GM19193 (cell line): ENCODE results near the gene C1QC.

Experiments
- POLR2A ChIP-seq: IDR thresholded peaks from 4 replicates; pipeline ENCODE4 v1.6.1; 2011; ENCODE audit not compliant: insufficient read depth, insufficient read length; ENCODE audit errors: extremely low read depth

C1QC gene

DNA sequence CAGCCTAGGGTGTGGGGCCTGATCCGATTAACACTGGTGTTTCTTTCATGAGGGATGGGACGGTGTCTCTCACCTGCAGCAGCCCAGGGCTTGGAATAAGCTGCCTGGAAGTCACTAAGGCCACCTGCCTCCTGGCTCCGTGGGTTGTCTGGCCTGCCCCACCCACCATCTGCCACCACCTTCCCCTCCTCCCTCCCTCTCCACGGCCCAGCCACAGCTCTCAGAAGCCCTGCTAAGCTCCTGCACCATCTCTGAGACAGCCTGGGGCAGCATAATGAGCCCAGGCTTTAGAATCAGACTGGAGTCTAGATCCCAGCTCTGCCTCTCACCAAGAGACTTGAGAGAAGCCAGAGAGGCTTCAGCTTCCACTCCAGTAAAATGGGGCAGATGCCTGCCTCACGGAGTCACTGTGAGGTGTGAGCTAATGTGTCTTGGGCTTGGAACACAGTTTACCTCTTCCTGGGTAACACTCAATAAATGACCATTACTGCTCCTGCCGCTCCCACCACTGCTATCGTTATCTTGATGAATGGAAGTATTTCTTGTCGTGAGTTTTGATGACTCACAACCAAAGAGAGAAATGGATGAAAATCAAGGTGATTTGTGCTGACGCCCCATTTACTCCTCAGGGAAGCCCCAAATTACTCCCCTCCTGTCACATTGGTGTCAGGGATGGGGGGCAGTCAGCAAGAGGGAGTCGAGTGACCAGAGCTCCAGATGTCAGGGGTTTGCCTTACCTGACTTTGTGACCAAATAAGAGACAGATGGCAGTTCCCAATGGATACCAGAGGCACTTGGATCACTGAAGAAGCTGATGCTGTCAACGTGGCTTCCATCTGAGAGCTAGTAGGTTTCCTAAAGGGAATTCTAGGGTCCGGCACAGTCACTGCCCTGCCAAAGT, 30.5 kb upstream of the C1QC start:
- no peak for TF ChIP-seq POLR2A

DNA sequence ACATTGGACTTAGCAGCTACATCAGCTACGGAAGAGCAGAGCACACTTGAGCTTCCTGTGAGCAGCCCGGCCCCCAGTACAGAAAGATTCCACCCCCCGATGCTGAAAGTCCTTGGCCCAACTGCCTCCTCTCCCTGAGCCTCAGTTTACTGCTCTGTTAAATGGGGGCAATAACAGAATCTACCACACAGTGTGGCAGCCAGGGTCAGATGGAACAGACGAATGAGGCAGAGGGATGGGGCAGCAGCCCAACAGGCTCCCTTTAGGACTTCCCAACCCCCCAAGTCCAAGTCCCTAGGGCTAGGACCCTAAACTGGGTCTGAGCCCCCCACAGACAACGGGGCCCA, 29.9 kb upstream of the C1QC start:
- no peak for TF ChIP-seq POLR2A

DNA sequence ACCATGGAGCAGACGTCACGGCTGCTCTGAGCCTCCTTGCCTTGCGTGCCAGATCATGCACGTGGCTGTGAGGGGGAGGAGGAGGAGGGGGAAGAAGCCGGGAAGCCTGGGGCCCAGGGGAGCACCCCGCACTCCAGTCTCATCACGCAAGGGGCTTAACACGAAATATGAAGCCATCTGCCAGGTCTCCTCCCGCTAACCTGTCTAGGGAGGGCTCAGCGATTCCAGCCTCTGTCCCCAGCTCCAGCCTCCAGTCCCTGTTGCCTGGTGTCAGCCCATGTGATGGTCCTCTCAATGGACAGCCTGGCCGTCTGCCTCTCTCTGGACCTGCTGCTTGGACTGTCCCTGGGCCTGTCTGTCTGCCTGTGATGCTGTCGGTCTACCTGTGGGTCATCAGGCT, 29.5 kb upstream of the C1QC start:
- no peak for TF ChIP-seq POLR2A

DNA sequence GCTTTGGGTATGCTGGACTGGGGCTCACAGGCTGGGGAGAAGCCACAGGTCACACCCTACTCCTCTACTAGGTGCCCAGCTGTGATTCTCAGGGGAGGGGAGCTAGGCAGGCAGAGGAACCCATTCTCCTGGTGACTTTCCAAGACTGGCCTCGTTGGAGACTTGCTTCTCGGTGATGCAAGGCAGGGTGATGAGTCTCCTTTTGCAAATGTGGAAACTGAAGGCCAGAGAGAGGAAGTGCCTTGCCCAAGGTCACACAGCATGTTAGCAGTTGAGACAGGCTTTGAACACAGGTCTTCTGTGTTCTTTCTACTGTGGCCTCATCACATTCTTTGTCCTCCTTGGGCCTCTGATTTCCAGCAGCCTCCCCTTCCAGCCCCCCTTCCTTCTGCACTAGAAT, 27.5 kb upstream of the C1QC start:
- TF ChIP-seq POLR2A: no peak

DNA sequence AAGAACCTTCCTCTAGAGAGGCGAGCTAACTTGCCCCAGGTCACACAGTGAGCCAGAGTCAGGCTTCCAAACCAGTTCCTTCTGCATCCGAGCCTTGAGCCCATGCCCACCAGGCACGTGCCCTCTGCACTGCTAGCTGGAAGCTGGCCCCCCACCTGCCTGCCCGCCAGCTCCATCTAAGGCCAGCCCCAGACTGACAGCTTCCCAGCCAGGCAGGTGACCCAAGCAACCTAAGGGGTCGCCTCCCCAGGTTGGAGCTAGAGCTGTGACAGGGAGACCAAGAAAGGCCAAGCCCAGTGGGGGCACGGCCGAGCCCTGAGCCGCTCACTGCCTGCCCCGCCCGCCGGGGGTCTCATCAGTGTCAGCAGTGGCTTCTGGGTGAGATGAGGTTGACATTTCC, 26.9 kb upstream of the C1QC start:
- TF ChIP-seq POLR2A: no peak

DNA sequence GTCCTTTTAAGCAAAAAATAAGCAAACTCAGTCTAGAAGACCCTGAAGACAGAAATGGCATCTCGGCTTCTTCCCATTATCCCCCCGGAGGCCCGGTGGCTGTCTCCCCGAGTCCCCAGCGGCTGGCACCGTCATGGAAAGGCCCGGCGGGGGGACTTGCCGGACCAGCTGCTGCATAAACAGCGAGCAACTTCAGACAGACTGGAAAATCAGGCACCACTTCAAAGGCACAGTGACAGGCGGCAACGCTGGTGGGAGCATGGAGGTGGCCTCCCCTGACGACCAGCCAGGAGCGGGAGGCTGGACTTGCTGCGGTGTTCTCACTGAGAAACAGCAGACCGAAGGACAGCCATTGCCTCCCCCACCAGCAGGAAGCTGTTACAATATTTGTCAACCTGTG, 25.4 kb upstream of the C1QC start:
- TF ChIP-seq POLR2A: no peak

DNA sequence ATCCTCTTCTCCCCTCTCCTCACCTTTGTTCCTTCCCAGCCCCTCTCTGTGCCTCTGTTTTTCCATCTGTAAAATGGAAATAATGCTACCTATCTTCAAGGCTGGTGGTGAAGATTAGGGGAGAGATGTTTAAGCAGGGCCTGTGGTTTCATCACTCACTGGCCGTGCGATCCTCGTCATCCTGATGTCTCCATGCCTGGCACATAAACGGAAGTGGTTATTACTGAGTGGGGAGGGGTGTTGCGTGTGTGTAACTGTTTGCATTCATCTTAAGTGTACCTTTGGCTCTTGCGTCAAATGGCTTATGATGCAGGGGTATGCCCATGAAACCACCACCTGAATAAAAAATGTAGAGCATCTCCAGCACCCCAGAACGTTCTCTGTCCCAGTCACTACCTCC, 24.2 kb upstream of the C1QC start:
- no peak for TF ChIP-seq POLR2A

DNA sequence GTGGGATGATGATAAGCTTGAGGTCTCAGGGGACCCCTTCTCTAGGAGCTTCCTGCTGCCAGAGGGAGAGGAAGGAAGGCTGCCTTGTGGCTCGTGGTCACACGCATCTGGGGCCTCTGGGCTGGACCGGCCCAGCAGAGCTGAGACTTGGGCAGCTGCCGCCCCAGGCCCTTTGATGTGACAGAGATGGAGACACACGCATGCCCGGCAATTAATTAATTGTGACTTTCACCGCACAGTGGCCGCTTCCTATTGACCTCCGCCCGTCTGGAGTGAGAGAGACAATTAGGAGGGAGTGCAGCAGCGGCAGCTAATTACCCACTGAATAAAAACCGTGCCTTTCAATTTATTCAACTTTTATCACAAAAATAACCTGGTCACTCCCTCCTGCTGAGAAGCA, 23.6 kb upstream of the C1QC start:
- TF ChIP-seq POLR2A: no peak

DNA sequence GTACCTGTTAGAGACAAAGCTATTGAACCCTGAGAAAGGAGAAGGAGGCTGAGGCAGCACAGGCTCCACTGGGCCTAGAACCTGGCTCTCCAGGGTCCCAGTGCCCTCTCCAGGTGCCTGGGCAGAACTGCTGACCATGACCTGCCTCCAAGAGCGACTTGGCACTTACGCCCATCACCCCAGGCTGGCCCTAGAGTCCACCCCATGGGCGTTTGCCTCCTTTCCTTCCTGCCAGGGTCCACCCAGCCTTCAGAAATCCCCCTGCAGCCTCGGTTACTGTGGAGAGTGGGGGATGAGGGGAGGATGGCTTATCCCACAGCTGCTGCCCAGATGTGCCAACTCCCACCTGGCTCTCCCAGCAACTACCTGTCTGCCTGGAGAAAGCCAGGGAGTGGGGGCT, 21.7 kb upstream of the C1QC start:
- no peak for TF ChIP-seq POLR2A

DNA sequence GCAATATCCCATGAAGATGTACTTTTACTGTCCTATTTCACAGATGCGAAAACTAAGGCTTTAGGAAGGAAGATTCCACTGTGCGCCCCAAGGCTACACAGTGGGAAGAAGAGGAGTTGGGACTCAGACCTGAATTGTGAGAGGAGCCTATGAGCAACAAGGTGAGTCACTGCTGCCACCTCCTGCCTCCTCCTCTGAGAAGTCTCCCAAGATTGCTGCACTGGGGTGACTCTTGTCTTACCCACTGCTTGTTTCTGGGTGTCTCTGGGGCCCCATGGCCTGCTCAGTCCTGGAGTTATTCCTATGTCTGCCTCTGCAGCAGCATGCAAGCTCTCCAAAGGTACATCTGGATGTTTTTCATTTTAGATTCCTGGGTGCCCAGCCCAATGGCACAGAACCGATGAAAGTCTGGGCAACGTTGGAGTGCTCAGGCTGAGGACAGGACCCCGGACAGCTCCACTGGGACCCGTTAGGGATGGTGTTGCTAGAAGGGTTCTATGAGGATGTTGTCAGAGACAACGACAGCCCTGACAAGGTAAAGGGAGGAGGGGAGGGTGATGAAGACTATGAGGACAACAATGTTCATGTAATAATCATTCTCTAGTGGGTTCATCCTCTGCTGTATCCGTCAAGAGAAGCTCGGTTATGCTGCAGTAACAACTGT, 18.0 kb upstream of the C1QC start:
- no peak for TF ChIP-seq POLR2A

DNA sequence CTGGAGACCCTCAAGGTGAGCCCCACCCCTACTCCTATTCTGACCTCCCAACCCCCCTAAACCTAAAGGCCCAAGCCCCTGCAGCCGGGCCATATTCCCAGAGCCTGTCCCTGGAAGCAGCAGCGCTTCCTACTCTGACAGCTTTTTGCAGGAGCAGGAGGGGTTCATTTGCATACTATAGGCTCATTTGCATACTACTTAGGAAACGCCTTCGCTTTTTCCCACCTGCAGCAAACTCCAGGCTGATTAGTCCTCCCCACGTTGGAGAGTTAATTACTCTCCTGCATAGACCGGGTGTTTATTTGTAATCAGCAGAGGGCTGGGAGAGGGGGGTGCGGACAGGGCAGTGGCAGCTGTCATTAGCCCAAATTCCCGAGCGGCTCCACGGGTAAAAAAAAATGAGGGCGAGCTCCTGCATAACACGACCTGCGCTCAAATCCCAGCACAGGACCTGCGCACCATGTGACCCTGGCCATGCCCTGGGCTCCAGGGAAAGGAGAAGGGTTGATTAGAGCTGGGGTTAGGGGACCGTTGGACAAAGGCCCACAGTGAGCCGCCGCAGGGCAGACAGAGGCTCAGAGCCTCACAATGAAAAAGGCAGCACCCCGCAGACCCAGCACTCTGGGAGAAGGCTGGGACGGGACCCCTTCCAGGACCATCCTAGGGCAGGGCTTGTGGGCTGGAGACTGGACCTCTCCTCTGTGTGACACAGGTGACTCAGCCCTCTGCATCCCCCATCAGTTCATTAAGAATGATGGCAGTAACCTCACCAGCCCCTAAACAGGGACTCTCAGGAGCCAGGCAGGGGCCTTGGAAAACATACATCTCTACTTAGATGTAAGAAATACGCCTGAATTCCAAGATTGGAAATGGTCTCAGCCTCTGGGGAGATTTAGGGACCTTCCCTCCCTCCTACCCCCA, 16.9 kb upstream of the C1QC start:
- TF ChIP-seq POLR2A: no peak

DNA sequence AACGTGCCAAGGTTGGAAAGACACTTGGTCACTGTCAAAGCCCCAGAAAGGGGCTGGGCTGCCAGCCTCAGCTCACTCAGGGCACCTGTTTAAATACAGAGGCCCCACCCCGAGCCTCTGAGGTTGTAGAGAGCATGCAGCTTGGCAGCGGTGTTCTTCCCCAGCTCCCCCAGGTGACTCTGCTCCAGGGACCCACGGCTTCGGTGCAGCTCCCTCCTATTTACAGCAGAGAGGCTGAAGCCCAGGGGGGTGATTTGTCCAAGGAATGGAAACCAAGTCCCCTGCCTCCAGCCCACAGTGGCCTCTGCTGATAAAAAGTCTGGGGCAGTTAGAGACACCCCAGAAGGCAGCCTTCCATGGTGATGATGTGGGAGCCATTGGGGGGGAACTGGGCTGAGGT, 16.1 kb upstream of the C1QC start:
- TF ChIP-seq POLR2A: no peak

DNA sequence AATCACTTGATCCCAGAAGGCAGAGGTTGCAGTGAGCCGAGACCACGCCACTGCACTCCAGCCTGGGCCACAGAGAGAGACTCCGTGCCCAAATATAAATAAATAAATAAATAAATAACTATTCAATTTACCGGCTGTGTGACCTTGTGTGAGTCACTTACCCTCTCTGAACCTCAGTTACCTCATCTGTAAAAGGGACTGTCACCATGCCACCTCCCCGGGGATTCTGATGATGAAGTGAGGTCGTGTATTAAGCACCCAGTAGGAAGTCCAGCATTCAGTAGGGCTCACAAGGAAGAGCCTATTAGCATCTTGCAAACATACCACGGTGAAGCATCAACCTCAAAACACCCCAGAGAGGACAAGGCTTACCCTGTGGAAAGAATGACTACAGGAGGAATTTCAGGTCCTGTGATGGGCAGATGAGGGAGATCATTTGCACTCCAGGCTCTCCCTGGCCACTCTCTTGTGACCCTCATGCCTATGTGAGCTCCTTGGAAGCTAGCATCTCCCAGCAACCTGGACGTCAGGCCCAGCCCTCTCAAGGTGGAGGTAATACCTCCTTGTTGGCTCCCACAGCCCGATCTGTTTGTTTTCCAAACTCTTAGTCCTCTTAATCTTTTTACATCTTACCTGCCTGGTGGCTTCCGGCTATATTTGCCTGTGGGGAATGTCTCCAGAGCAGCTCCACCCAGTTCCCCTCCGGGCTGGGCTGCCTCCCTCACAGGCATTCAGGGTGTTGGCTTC, 14.6 kb upstream of the C1QC start:
- no peak for TF ChIP-seq POLR2A

DNA sequence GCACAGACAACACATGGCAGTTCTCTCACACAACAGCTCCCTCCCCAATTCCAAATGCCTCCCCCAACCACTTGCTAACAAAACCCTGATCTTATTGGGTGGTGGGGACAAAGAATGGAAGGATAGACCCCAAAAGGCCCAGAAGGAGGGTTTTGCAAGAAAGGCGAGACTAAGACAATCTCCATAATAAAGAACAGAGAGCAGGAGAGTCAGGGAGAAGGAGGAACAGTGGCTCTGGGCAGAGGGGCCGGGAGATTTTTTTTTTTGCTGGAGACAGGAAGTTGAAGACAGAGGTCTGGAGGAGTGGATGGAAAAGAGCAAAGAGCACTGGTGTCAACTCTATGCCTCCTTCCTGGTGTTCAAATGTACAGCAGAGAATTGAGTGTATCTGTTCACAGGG, 13.5 kb upstream of the C1QC start:
- TF ChIP-seq POLR2A: no peak
